HG03159 (cell line): Measurements from ENCODE around the gene OR6B1.
"Not testable (repeated sequence)": the region's sequence is repeated elsewhere in the genome, so short reads cannot be mapped to it uniquely, and the experiment has no call there.

Experiments used
- ATAC-seq: cut with Tn5 transposase; IDR thresholded peaks from one replicate; pipeline ENCODE4 v1.9.1; 2021; ENCODE audit warnings: mild to moderate bottlenecking, moderate library complexity; ENCODE audit not compliant: unreplicated experiment

OR6B1 gene

DNA sequence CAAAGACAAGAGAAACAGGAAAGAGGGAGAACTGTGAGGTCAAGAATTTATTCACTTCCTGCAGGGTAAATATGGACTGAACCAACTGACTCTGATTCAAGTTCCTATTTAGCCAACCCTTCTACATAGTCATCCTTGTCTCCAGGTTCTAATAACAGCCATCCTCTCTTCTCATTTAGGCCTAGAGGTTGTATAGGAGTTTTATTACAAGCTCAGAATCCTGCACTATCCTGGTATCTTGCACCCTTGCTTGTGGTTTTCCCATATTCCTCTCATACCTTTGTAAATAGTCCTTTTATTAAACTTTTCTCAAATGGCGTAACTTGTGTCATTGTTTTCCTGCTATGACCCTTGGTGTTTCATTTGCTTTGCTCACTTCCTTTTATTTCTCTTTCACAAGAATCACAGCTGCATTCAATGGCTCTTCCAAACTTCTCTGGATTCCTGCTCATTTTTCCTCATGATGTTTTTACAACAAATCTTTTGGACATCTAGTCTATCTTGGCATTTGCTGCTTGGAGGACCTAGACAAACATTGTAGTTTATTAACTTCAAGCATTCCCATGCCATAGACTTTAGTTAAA lies 36.3 kb downstream of the OR6B1 start:
- ATAC-seq = no peak

DNA sequence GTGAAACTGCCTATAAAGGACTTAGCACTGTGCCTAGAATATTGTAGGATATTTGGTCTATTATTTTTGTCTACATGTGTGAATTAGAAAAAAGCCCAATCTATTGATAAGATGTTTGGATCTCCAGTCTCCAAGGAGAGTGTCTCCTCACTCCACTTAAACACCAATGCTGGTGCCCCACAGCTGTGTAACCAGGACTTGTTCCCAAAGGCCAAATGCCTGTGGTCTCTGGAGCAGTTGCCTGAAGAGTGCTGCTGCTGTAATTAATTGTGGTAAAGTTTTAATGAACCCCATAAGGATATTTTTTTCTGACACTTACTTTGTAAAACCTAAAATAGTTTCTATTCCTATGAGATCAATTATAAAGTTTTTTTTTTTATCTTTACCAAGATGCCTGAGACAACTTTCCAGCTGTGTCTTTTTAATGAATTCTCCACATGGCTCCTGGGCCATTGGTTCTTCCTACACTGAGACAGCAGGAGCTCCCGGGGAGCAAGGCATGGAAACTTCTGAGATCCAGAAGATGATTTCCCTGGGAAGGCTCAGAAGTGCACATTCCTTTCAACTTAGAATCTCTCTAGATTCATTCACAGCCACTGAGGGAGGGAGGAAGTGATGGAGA lies 37.4 kb downstream of the OR6B1 start:
- no peak for ATAC-seq

DNA sequence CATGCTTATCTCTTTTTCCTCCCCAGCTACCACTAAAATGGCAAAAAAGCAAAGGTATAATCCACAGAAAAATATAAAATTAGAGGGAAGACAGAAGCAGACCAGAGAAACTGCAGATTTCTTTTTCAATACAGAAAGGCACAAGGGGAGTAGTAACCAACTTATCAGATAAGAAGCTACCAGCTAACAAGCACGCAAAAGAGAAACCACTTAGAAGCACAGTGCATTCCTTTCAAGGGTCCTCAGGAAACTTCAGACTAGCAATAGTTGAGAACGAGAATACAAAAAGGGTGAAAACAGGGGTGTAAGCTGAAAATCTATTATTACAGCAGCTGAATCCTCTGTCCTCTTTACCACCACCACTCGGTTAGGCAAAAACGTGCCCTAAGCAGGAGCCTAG lies 38.8 kb downstream of the OR6B1 start:
- ATAC-seq = no peak

DNA sequence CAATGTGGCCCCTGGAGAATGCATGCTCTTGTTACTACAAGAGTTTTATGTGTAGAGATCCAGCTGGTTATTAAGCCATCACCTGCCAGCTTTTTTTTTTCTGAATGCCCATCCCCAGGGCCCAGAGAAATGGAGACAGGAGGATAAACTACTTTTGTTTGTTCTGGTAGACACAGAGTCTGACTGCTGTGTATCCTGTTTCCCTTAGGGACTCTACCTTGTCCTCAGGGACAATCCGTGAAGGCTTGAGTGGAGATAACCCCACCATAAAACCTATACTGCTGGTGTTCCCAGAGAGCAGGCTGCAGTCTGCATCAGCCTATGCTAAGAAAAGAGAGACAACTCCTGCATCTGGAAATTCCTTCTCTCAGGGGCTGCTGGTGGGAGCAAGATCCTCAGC lies 48.5 kb downstream of the OR6B1 start, which contains the start of gene OR2A5:
Gene OR2A5 (plus strand): TSS at position 301 of the 400 bp plus-strand sequence. CDS start 1,454 bp downstream, outside the sequence.
- no peak for ATAC-seq

DNA sequence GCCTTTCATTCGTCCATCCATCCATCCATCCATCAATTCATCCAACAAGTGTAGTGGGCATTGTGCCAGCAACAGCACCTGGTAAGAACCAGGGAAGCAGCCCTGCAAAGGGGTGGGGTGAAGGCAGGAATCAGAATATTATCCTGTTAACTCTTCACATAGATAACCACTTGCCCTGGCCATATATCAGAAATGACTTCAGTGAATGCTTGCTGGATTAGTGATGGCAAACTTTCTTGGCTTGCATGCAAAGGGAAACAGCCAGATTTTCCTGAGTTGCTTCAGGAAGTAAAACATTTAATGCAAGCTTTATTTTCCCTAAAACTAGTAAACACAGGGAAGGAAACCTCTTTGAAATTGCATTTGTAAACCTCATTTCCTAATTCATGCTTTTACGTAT lies 49.4 kb downstream of the OR6B1 start:
- ATAC-seq = no peak

DNA sequence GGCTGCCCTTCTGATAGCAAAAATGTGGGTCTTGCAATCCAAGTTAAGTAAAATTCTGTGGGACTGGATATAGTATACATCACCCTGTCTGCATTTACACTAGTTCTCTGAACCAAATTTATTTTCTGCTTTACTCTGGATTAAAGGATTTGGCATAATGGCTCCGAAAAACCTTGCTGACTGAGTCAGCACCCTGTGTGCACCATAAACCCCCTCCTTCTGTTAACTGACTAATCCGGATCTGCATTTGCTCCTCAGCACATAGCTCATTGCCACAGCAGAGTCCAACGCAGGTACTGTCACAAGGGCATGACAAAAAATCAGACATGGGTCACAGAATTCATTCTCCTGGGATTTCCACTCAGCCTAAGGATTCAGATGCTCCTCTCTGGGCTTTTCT lies 50.0 kb downstream of the OR6B1 start:
- no peak for ATAC-seq

DNA sequence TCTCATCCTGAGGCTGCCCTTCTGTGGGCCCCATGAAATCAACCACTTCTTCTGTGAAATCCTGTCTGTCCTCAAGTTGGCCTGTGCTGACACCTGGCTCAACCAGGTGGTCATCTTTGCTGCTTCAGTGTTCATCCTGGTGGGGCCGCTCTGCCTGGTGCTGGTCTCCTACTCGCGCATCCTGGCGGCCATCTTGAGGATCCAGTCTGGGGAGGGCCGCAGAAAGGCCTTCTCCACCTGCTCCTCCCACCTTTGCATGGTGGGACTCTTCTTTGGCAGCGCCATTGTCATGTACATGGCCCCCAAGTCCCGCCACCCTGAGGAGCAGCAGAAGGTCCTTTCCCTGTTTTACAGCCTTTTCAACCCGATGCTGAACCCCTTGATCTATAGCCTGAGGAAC lies 50.8 kb downstream of the OR6B1 start:
- ATAC-seq = not testable (repeated sequence)

DNA sequence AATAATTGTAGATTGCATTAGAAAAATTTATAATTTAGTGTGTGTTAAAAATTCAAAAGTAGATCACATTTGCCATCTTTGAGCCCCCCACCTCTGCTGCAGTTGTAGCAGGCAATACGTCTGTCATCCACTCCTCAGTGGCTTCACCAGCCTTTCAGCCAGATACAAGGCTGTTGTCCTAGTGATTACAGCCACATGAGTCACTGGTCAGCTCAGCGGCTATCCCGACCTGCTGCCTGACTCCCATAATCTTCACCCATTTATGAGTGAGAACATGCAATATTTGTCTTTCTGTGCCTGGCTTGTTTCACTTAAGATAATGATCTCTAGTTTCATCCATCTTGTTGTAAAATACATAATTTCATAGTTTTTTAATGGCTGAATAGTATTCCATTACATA lies 57.8 kb downstream of the OR6B1 start:
- ATAC-seq = no peak
